Neural crest cell (in vitro differentiated cells): Measurements from ENCODE around the gene PICK1. TPM values are rescaled to one million over a fixed set of nuclear protein-coding genes. Genes with fewer than 3 reads are reported as not detected.

Experiments
- DNase-seq: peaks from one replicate; pipeline ENCODE4 v3.0.0; 2021; ENCODE audit warnings: low read depth, mixed read lengths, low spot score
- H3K27ac Mint-ChIP-seq: one replicate; pipeline ENCODE4 v1.8.0; 2021; ENCODE audit warnings: mild to moderate bottlenecking, mixed read lengths; ENCODE audit not compliant: unreplicated experiment
- H3K27me3 Mint-ChIP-seq: 2 replicates; pipeline ENCODE4 v1.8.0; 2021; ENCODE audit warnings: low read depth, mild to moderate bottlenecking, mixed read lengths
- H3K36me3 Mint-ChIP-seq: 2 replicates; pipeline ENCODE4 v1.8.0; 2021; ENCODE audit warnings: low read depth, mild to moderate bottlenecking, mixed read lengths
- H3K4me1 Mint-ChIP-seq: 2 replicates; pipeline ENCODE4 v1.8.0; 2021; ENCODE audit warnings: mixed read lengths
- H3K4me3 Mint-ChIP-seq: one replicate; pipeline ENCODE4 v1.8.0; 2021; ENCODE audit warnings: mild to moderate bottlenecking, mixed read lengths
- H3K9me3 Mint-ChIP-seq: 2 replicates; pipeline ENCODE4 v1.8.0; 2021; ENCODE audit warnings: mixed read lengths
- CTCF ChIP-seq: fragments of 200-600 bp; sonication (generic); conservative IDR thresholded peaks from 2 replicates; pipeline ENCODE4 v1.5.0; 2021; ENCODE audit warnings: antibody characterized with exemption, mild to moderate bottlenecking
- total RNA-seq: library from RNA; stranded (reverse); gene quantifications from 2 replicates; pipeline ENCODE4 v1.2.1, GENCODE V29; 2021

Gene PICK1
- total RNA-seq, 1 donor from 2014 or later: 24.0 TPM

- Mint-ChIP-seq H3K36me3 (no peaks in the 10 kb centered on the region), H3K4me1 (peaks cover 17% of the 10 kb centered on the region), H3K4me3 (no peak overlapping the region), H3K27me3 (peaks cover 8% of the 10 kb centered on the region), H3K9me3 (no peaks in the 10 kb centered on the region), H3K27ac (no peak overlapping the region)
- no peak for DNase-seq
- no peak for TF ChIP-seq CTCF
Observed at GRCh38 chr22:38081941-38082828, 25.0 kb downstream of the PICK1 start.

- TF ChIP-seq CTCF: no peak
- no peak overlapping the region for H3K27ac Mint-ChIP-seq
- no peaks in the 10 kb centered on the region for H3K36me3 Mint-ChIP-seq
- peaks cover 19% of the 10 kb centered on the region for H3K4me1 Mint-ChIP-seq
- no peak for DNase-seq
- H3K9me3 Mint-ChIP-seq: no peaks in the 10 kb centered on the region
- peaks cover 8% of the 10 kb centered on the region for H3K27me3 Mint-ChIP-seq
- no peak overlapping the region for H3K4me3 Mint-ChIP-seq
Observed at GRCh38 chr22:38082986-38083710, 25.9 kb downstream of the PICK1 start.

- H3K4me3 Mint-ChIP-seq: no peak within 1 kb of the TSS
- DNase-seq: no peak
- H3K9me3 Mint-ChIP-seq: no peaks in the 10 kb centered on the region
- peaks cover 8% of the 10 kb centered on the region for H3K27me3 Mint-ChIP-seq
- H3K36me3 Mint-ChIP-seq: no peaks in the 10 kb centered on the region
- TF ChIP-seq CTCF: no peak
- no peak within 1 kb of the TSS for H3K27ac Mint-ChIP-seq
- peaks cover 19% of the 10 kb centered on the region for H3K4me1 Mint-ChIP-seq
Observed at GRCh38 chr22:38083931-38084631, 26.9 kb downstream of the PICK1 start, which contains the start of gene SLC16A8. Gene SLC16A8, minus strand, starts transcription at chr22:38084184. Its CDS starts 1,311 bp downstream, at chr22:38082873.

- H3K27ac Mint-ChIP-seq: no peak overlapping the region
- no peak for DNase-seq
Observed at GRCh38 chr22:38085056-38085455, 27.9 kb downstream of the PICK1 start.

More at GRCh38 chr22:38085056-38085455, 27.9 kb downstream of the PICK1 start:
- Mint-ChIP-seq H3K4me1 (peaks cover 19% of the 10 kb centered on the region), H3K4me3 (no peak overlapping the region), H3K9me3 (no peaks in the 10 kb centered on the region), H3K27me3 (peaks cover 4% of the 10 kb centered on the region), H3K36me3 (no peaks in the 10 kb centered on the region)
- no peak for TF ChIP-seq CTCF
